Measurements from ENCODE around the gene ABCB8. TPM values are rescaled to one million over a fixed set of nuclear protein-coding genes. Genes with fewer than 3 reads are reported as not detected.
A peak's percentile ranks its signal among the peaks of the same experiment; 100 is the strongest.

Gene ABCB8
- total and polyA plus RNA-seq, 2 of the 8 experiments (the other 6 are each of a cell fraction or from before 2014, with no cell fraction given): 17.7 to 27.0 TPM

- TF ChIP-seq RBBP5 (IDR thresholded peaks at IDR 0.05; ENCODE audit: borderline replicate concordance, low read depth, low read length) (no peak), TBP (IDR thresholded peaks at IDR 0.05; ENCODE audit: low read depth, low read length) (0 out of 2 replicates have a peak, but pooled peaks have one; percentile 4), POU5F1 (IDR thresholded peaks at IDR 0.05; ENCODE audit: low read depth, low read length) (no peak), GTF2F1 (IDR thresholded peaks at IDR 0.05; ENCODE audit: borderline replicate concordance, low read depth, low read length) (no peak), SIRT6 (IDR thresholded peaks at IDR 0.05; ENCODE audit: low read length) (no peak), SIX5 (IDR thresholded peaks at IDR 0.05; ENCODE audit: low read depth, low read length) (peak; percentile 94), ASH2L (IDR thresholded peaks at IDR 0.05; ENCODE audit: low read length) (peak; percentile 14), BRCA1 (IDR thresholded peaks at IDR 0.05; ENCODE audit: low read depth, low read length) (no peak), SAP30 (IDR thresholded peaks at IDR 0.05; ENCODE audit: insufficient read depth, insufficient replicate concordance, low read length) (no peak), NRF1 (IDR thresholded peaks at IDR 0.05; ENCODE audit: low read depth, low read length) (no peak), JUN (IDR thresholded peaks at IDR 0.05; ENCODE audit: low read depth, low read length) (no peak), CTBP2 (IDR thresholded peaks at IDR 0.05; ENCODE audit: borderline replicate concordance, insufficient read depth, insufficient read length, low read length) (peak; percentile 72), SUZ12 (IDR thresholded peaks at IDR 0.05; ENCODE audit: low read length) (no peak), HDAC6 (IDR thresholded peaks at IDR 0.05; ENCODE audit: low read depth, low read length) (no peak), RNF2 (IDR thresholded peaks at IDR 0.05; ENCODE audit: borderline replicate concordance, low read depth, low read length, missing control alignments, poor library complexity, severe bottlenecking) (peak; percentile 5), YY1 (IDR thresholded peaks at IDR 0.05; ENCODE audit: low read depth, low read length) (peak; percentile 65), CREB1 (IDR thresholded peaks at IDR 0.05) (peak; percentile 73), RFX5 (IDR thresholded peaks at IDR 0.05; ENCODE audit: borderline replicate concordance, low read depth, low read length) (no peak), CHD1 (IDR thresholded peaks at IDR 0.05; ENCODE audit: low read depth, low read length) (no peak), SP1 (IDR thresholded peaks at IDR 0.05; ENCODE audit: low read depth, low read length) (peak; percentile 72)
- TF ChIP-seq, protein P1, sequence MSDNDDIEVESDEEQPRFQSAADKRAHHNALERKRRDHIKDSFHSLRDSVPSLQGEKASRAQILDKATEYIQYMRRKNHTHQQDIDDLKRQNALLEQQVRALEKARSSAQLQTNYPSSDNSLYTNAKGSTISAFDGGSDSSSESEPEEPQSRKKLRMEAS (IDR thresholded peaks at IDR 0.05): 0 out of 2 replicates have a peak, but pooled peaks have one; percentile 13
- TF ChIP-seq, protein P2, sequence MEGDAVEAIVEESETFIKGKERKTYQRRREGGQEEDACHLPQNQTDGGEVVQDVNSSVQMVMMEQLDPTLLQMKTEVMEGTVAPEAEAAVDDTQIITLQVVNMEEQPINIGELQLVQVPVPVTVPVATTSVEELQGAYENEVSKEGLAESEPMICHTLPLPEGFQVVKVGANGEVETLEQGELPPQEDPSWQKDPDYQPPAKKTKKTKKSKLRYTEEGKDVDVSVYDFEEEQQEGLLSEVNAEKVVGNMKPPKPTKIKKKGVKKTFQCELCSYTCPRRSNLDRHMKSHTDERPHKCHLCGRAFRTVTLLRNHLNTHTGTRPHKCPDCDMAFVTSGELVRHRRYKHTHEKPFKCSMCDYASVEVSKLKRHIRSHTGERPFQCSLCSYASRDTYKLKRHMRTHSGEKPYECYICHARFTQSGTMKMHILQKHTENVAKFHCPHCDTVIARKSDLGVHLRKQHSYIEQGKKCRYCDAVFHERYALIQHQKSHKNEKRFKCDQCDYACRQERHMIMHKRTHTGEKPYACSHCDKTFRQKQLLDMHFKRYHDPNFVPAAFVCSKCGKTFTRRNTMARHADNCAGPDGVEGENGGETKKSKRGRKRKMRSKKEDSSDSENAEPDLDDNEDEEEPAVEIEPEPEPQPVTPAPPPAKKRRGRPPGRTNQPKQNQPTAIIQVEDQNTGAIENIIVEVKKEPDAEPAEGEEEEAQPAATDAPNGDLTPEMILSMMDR (IDR thresholded peaks at IDR 0.05; ENCODE audit: control extremely low read depth in 1 of 3, insufficient read depth in 1 of 3, low read depth in 1 of 3, low read length in 3 of 3): no peak
Measured at GRCh38 chr7:151057989-151058780, 29.9 kb downstream of the ABCB8 start (continued).
